Mesothelial cell of epicardium (in vitro differentiated cells): ENCODE results near the gene TMEM62. TPM values are rescaled to one million over a fixed set of nuclear protein-coding genes. Genes with fewer than 3 reads are reported as not detected.
A peak's percentile ranks its signal among the peaks of the same experiment; 100 is the strongest.

Source experiments
- DNase-seq, 2 experiments: peaks; one replicate each; pipeline ENCODE4 v3.0.0; 2021; ENCODE audit warnings: low spot score in 2 of 2; ENCODE audit not compliant: unreplicated experiment in 2 of 2
- H3K27ac Mint-ChIP-seq: 2 replicates; pipeline ENCODE4 v1.8.0; 2021; ENCODE audit warnings: mixed read lengths
- H3K27me3 Mint-ChIP-seq: 2 replicates; pipeline ENCODE4 v1.8.0; 2021; ENCODE audit warnings: low read depth, mixed read lengths
- H3K36me3 Mint-ChIP-seq: 2 replicates; pipeline ENCODE4 v1.8.0; 2021; ENCODE audit warnings: mixed read lengths
- H3K4me1 Mint-ChIP-seq: 2 replicates; pipeline ENCODE4 v1.8.0; 2021; ENCODE audit warnings: mixed read lengths
- H3K4me3 Mint-ChIP-seq: 2 replicates; pipeline ENCODE4 v1.8.0; 2021; ENCODE audit warnings: mild to moderate bottlenecking, moderate library complexity, mixed read lengths
- H3K9me3 Mint-ChIP-seq: 2 replicates; pipeline ENCODE4 v1.8.0; 2021; ENCODE audit warnings: mixed read lengths
- CTCF ChIP-seq: fragments of 200-600 bp; sonication (generic); IDR thresholded peaks from one replicate; pipeline ENCODE4 v1.5.0; 2021; ENCODE audit warnings: antibody characterized with exemption; ENCODE audit not compliant: unreplicated experiment
- total RNA-seq: library from RNA; stranded (reverse); gene quantifications from 3 replicates; pipeline ENCODE4 v1.2.1, GENCODE V29; 2021

TMEM62 gene
- total RNA-seq, 1 donor from 2014 or later, result 13.4 TPM

GRCh38 chr15:43105778-43106485, 27.5 kb upstream of the TMEM62 start, which contains the start of gene UBR1:
UBR1 (minus strand) TSS chr15:43106038; CDS start chr15:43106022, 16 bp downstream.
- Mint-ChIP-seq H3K36me3 (peaks cover 12% of the 10 kb centered on the region), H3K4me3 (peak within 1 kb of the TSS; percentile 97), H3K9me3 (no peaks in the 10 kb centered on the region), H3K27ac (peak within 1 kb of the TSS; percentile 99), H3K27me3 (peaks cover 5% of the 10 kb centered on the region), H3K4me1 (peaks cover 24% of the 10 kb centered on the region)
- peak; percentile 71 to 82 for DNase-seq
- TF ChIP-seq CTCF, result no peak

GRCh38 chr15:43106486-43106829, 26.9 kb upstream of the TMEM62 start:
- Mint-ChIP-seq H3K4me1 (peaks cover 22% of the 10 kb centered on the region), H3K4me3 (peak overlapping the region; percentile 97)

GRCh38 chr15:43107751-43108150, 25.6 kb upstream of the TMEM62 start:
- no peaks in the 10 kb centered on the region for H3K9me3 Mint-ChIP-seq
- no peak overlapping the region for H3K4me3 Mint-ChIP-seq
- no peak overlapping the region for H3K27ac Mint-ChIP-seq
- peaks cover 7% of the 10 kb centered on the region for H3K27me3 Mint-ChIP-seq
- no peak for DNase-seq
- H3K36me3 Mint-ChIP-seq, result peaks cover under 1% of the 10 kb centered on the region
- H3K4me1 Mint-ChIP-seq, result peaks cover 22% of the 10 kb centered on the region
- TF ChIP-seq CTCF, result no peak

More at GRCh38 chr15:43106486-43106829, 26.9 kb upstream of the TMEM62 start:
- Mint-ChIP-seq H3K9me3 (no peaks in the 10 kb centered on the region), H3K27me3 (peaks cover 5% of the 10 kb centered on the region), H3K27ac (peak overlapping the region; percentile 99), H3K36me3 (peaks cover 7% of the 10 kb centered on the region)
- no peak for DNase-seq
- no peak for TF ChIP-seq CTCF

- Mint-ChIP-seq H3K27me3 (peaks cover 21% of the 10 kb centered on the region), H3K4me1 (peaks cover 3% of the 10 kb centered on the region), H3K27ac (no peak overlapping the region), H3K4me3 (no peak overlapping the region), H3K36me3 (no peaks in the 10 kb centered on the region), H3K9me3 (no peaks in the 10 kb centered on the region)
- TF ChIP-seq CTCF, result no peak
- no peak for DNase-seq
These were observed 22.0 kb upstream of the TMEM62 start for GRCh38 chr15:43111354-43111753.

- peaks cover 62% of the 10 kb centered on the region for H3K27me3 Mint-ChIP-seq
- no peaks in the 10 kb centered on the region for H3K9me3 Mint-ChIP-seq
- no peaks in the 10 kb centered on the region for H3K36me3 Mint-ChIP-seq
- peaks cover 6% of the 10 kb centered on the region for H3K4me1 Mint-ChIP-seq
- DNase-seq, result no peak
- no peak overlapping the region for H3K27ac Mint-ChIP-seq
- no peak for TF ChIP-seq CTCF
- H3K4me3 Mint-ChIP-seq, result no peak overlapping the region
These were observed 15.1 kb upstream of the TMEM62 start for GRCh38 chr15:43118286-43118685.
